ENCODE results near the gene NFIA.
"Not testable (repeated sequence)": the region's sequence is repeated elsewhere in the genome, so short reads cannot be mapped to it uniquely, and the experiment has no call there.

- TF ChIP-seq CTCF (IDR thresholded peaks at IDR 0.05; ENCODE audit: low read length); EZH2 (optimal IDR thresholded peaks at IDR 0.05; ENCODE audit: low read depth, low read length): not testable (repeated sequence)
These were observed 385.5 kb downstream of the NFIA start for GRCh38 chr1:61467836-61468235.
